ENCODE measurements around the gene NR3C1. TPM values are rescaled to one million over a fixed set of nuclear protein-coding genes. Genes with fewer than 3 reads are reported as not detected.

Gene NR3C1
- total and polyA plus RNA-seq, 2 donors (not counting 1 experiment from before 2014, with no cell fraction given) = 17.6 to 218 TPM

- peak overlapping the region in 1 of 2 donors; percentile 32 for H3K27ac ChIP-seq (ENCODE audit: low read length in 2 of 2)
- no peak overlapping the region for H3K4me3 ChIP-seq (ENCODE audit: control extremely low read depth in 1 of 5, extremely low read depth in 1 of 5, insufficient read depth in 1 of 5, low read depth in 2 of 5, low read length in 4 of 5)
- Mint-ChIP-seq H3K27me3 (no peaks in the 10 kb centered on the region), H3K4me1 (peaks cover 43% of the 10 kb centered on the region), H3K27ac (peak overlapping the region; percentile 28), H3K9me3 (ENCODE audit: insufficient read depth) (no peaks in the 10 kb centered on the region), H3K4me3 (no peak overlapping the region)
- peaks cover 0 to 3% of the 10 kb centered on the region in 2 experiments for H3K36me3 ChIP-seq (replicated peaks in 1 of 2; ENCODE audit: control extremely low read depth in 1 of 2, control insufficient read depth in 1 of 2, extremely low read depth in 1 of 2, insufficient read depth in 2 of 2, low read length in 1 of 2)
- peaks cover 97% of the 10 kb centered on the region for H3K79me2 ChIP-seq (ENCODE audit: control insufficient read depth, insufficient read depth, low read length)
- whole genome bisulfite sequencing (ENCODE audit: insufficient coverage) = no CpG with 5 or more reads among the region's 3 CpGs
- no peak overlapping the region for H3K4me2 ChIP-seq (replicated peaks; ENCODE audit: low read depth, low read length, poor library complexity, severe bottlenecking)
- no peak overlapping the region for H2AFZ ChIP-seq (ENCODE audit: insufficient read depth, low read depth, low read length, poor library complexity, severe bottlenecking)
- H3K9me3 ChIP-seq (ENCODE audit: control extremely low read depth in 1 of 3, control insufficient read depth in 2 of 3, insufficient read depth in 1 of 3, low read length in 2 of 3) = no peaks in the 10 kb centered on the region
- intact Hi-C loops (cut with micrococcal nuclease) = loop anchor here (10.0 kb wide), 1 partner anchor 47 kb away; no protein-coding TSS in a partner anchor
- TF ChIP-seq EZH2 (IDR thresholded peaks at IDR 0.05; ENCODE audit: borderline replicate concordance, insufficient read depth, low read depth, low read length, poor library complexity, severe bottlenecking) (no peak), CTCF (IDR thresholded peaks at IDR 0.05) (no peak)
- ChIA-PET CTCF (interaction anchor here (1.0 kb wide), 2 partner anchors 11 to 19 kb away, joined by 3 to 4 read pairs; no protein-coding TSS in a partner anchor), POLR2A (no interaction called here)
- H3K9ac ChIP-seq (ENCODE audit: low read length) = no peak overlapping the region
- H3K27me3 ChIP-seq (replicated peaks in 1 of 4; ENCODE audit: control extremely low read depth in 1 of 4, control insufficient read depth in 3 of 4, insufficient read depth in 4 of 4, low read length in 3 of 4) = no peaks in the 10 kb centered on the region
- H3K4me1 ChIP-seq (ENCODE audit: control insufficient read depth in 2 of 2, insufficient read depth in 2 of 2, low read length in 2 of 2) = peaks cover 35 to 54% of the 10 kb centered on the region in 2 donors
- peaks cover 66% of the 10 kb centered on the region for H4K20me1 ChIP-seq (ENCODE audit: control insufficient read depth, insufficient read depth, low read length, poor library complexity, severe bottlenecking)
- no peak for DNase-seq
- no peak for ATAC-seq (ENCODE audit: low read depth)
Observed at GRCh38 chr5:143347698-143348344, 55.7 kb downstream of the NR3C1 start.

DNA sequence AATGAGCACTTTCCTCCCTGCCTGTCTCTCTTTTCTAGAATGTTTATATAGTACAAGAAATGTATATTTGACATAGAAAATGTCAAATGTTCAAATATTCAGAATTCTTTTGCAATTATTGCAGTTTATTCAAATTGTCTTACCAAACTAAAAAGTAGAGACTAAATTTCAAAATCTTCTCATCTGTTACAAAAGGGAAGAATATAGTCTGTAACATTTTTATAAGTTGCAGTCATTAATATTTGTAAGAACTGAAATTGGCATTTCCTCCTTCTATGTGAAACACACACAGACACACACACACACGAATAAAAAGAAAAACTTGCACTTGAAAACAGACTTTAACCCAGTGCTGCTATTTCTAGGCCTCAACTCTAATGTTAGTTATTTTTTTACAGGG, 56.4 kb downstream of the NR3C1 start:
- peaks cover 66% of the 10 kb centered on the region for H4K20me1 ChIP-seq (ENCODE audit: control insufficient read depth, insufficient read depth, low read length, poor library complexity, severe bottlenecking)
- no peaks in the 10 kb centered on the region for H3K27me3 ChIP-seq (replicated peaks in 1 of 4; ENCODE audit: control extremely low read depth in 1 of 4, control insufficient read depth in 3 of 4, insufficient read depth in 4 of 4, low read length in 3 of 4)
- peak overlapping the region in 1 of 2 donors; percentile 32 for H3K27ac ChIP-seq (ENCODE audit: low read length in 2 of 2)
- H3K9ac ChIP-seq (ENCODE audit: low read length) = no peak overlapping the region
- WGBS (ENCODE audit: insufficient coverage) = 0% methylated on average over 1 of the region's 1 CpG
- no peaks in the 10 kb centered on the region for H3K9me3 ChIP-seq (ENCODE audit: control extremely low read depth in 1 of 3, control insufficient read depth in 2 of 3, insufficient read depth in 1 of 3, low read length in 2 of 3)
- Mint-ChIP-seq H3K4me1 (peaks cover 46% of the 10 kb centered on the region), H3K4me3 (no peak overlapping the region), H3K27ac (no peak overlapping the region), H3K9me3 (ENCODE audit: insufficient read depth) (no peaks in the 10 kb centered on the region), H3K27me3 (no peaks in the 10 kb centered on the region)
- ATAC-seq (ENCODE audit: low read depth) (no peak), DNase-seq (no peak)
- H3K36me3 ChIP-seq (replicated peaks in 1 of 2; ENCODE audit: control extremely low read depth in 1 of 2, control insufficient read depth in 1 of 2, extremely low read depth in 1 of 2, insufficient read depth in 2 of 2, low read length in 1 of 2) = peaks cover 0 to 3% of the 10 kb centered on the region in 2 experiments
- H3K79me2 ChIP-seq (ENCODE audit: control insufficient read depth, insufficient read depth, low read length) = peaks cover 98% of the 10 kb centered on the region
- TF ChIP-seq EZH2 (IDR thresholded peaks at IDR 0.05; ENCODE audit: borderline replicate concordance, insufficient read depth, low read depth, low read length, poor library complexity, severe bottlenecking) (no peak), CTCF (IDR thresholded peaks at IDR 0.05) (no peak)
- H3K4me3 ChIP-seq (ENCODE audit: control extremely low read depth in 1 of 5, extremely low read depth in 1 of 5, insufficient read depth in 1 of 5, low read depth in 2 of 5, low read length in 4 of 5) = no peak overlapping the region
- no peak overlapping the region for H3K4me2 ChIP-seq (replicated peaks; ENCODE audit: low read depth, low read length, poor library complexity, severe bottlenecking)
- H3K4me1 ChIP-seq (ENCODE audit: control insufficient read depth in 2 of 2, insufficient read depth in 2 of 2, low read length in 2 of 2) = peaks cover 32 to 50% of the 10 kb centered on the region in 2 donors
- no peak overlapping the region for H2AFZ ChIP-seq (ENCODE audit: insufficient read depth, low read depth, low read length, poor library complexity, severe bottlenecking)
- CTCF ChIA-PET = interaction anchor here (1.0 kb wide), 1 partner anchor 19 kb away, joined by 3 read pairs; no protein-coding TSS in a partner anchor
- POLR2A ChIA-PET = no interaction called here
- intact Hi-C loops (cut with micrococcal nuclease) = loop anchor here (10.0 kb wide), 1 partner anchor 48 kb away; no protein-coding TSS in a partner anchor
